Right atrium auricular region (tissue), 2 donors: Measurements from ENCODE around the gene CD300LG. TPM values are rescaled to one million over a fixed set of nuclear protein-coding genes. Genes with fewer than 3 reads are reported as not detected.

Experiments
- DNase-seq: peaks from one replicate; pipeline ENCODE4 v3.0.0-alpha.2; 2019; ENCODE audit warnings: low spot score
- H3K27ac ChIP-seq, 2 donors: fragments of 200-600 bp; sonication (generic); 1 replicate in 1 of 2; 2 replicates in 1 of 2; pipeline ENCODE4 v1.5.1; 2016 to 2019
- H3K27me3 ChIP-seq, 2 donors: fragments of 200-600 bp; sonication (generic); one replicate each; pipeline versions ENCODE4 v1.5.1 to v1.6.0; 2017 to 2019
- H3K36me3 ChIP-seq: fragments of 200-600 bp; sonication (generic); one replicate; pipeline ENCODE4 v1.5.1; 2016
- H3K4me1 ChIP-seq, 2 donors: fragments of 200-600 bp; sonication (generic); one replicate each; pipeline versions ENCODE4 v1.5.1 to v1.6.0; 2017 to 2019
- H3K4me3 ChIP-seq, 2 donors: fragments of 200-600 bp; sonication (generic); 1 replicate in 1 of 2; 2 replicates in 1 of 2; pipeline ENCODE4 v1.5.1; 2017 to 2019; ENCODE audit warnings: mild to moderate bottlenecking in 1 of 2, moderate library complexity in 1 of 2
- H3K9me3 ChIP-seq, 2 donors: fragments of 200-600 bp; sonication (generic); one replicate each; pipeline ENCODE4 v1.5.1; 2019
- CTCF ChIP-seq, 2 donors: fragments of 200-600 bp; sonication (generic); IDR thresholded peaks; one replicate each; pipeline ENCODE4 v1.5.1; 2019; ENCODE audit warnings: antibody characterized with exemption in 2 of 2
- total RNA-seq, 2 donors: library from RNA; depleted of rRNA; stranded (reverse); fragments of >200 nt; gene quantifications; one replicate each; pipeline ENCODE4 v1.1.0, GENCODE V29; 2016

Gene CD300LG
- total RNA-seq, 2 donors from 2014 or later: 11.8 to 30.4 TPM

GRCh38 chr17:43901861-43902589, 55.0 kb downstream of the CD300LG start:
- TF ChIP-seq CTCF (IDR thresholded peaks at IDR 0.05): no peak
- no peaks in the 10 kb centered on the region for H3K9me3 ChIP-seq
- peaks cover 0 to 35% of the 10 kb centered on the region in 2 donors for H3K4me1 ChIP-seq
- H3K4me3 ChIP-seq: no peak overlapping the region
- no peaks in the 10 kb centered on the region for H3K27me3 ChIP-seq
- H3K36me3 ChIP-seq: no peaks in the 10 kb centered on the region
- no peak overlapping the region for H3K27ac ChIP-seq
- DNase-seq: no peak

- TF ChIP-seq CTCF (IDR thresholded peaks at IDR 0.05): no peak
- no peak for DNase-seq
- H3K36me3 ChIP-seq: no peaks in the 10 kb centered on the region
- H3K4me1 ChIP-seq: peaks cover 0 to 37% of the 10 kb centered on the region in 2 donors
- H3K4me3 ChIP-seq: peak overlapping the region in 1 of 2 donors; percentile 84
- no peaks in the 10 kb centered on the region for H3K27me3 ChIP-seq
- no peaks in the 10 kb centered on the region for H3K9me3 ChIP-seq
- H3K27ac ChIP-seq: peak overlapping the region; percentile 88 to 90
These were observed 58.5 kb downstream of the CD300LG start for GRCh38 chr17:43905400-43905984.

- no peaks in the 10 kb centered on the region for H3K27me3 ChIP-seq
- TF ChIP-seq CTCF (IDR thresholded peaks at IDR 0.05): no peak
- no peaks in the 10 kb centered on the region for H3K36me3 ChIP-seq
- peak overlapping the region; percentile 88 to 90 for H3K27ac ChIP-seq
- peaks cover 0 to 30% of the 10 kb centered on the region in 2 donors for H3K4me1 ChIP-seq
- peak overlapping the region; percentile 67 to 84 for H3K4me3 ChIP-seq
- no peaks in the 10 kb centered on the region for H3K9me3 ChIP-seq
- DNase-seq: peak; percentile 85
These were observed 59.2 kb downstream of the CD300LG start for GRCh38 chr17:43905985-43906852.

- Histone ChIP-seq H3K4me1 (peaks cover 0 to 28% of the 10 kb centered on the region in 2 donors), H3K9me3 (no peaks in the 10 kb centered on the region), H3K4me3 (peak overlapping the region; percentile 67 to 84), H3K36me3 (no peaks in the 10 kb centered on the region), H3K27me3 (no peaks in the 10 kb centered on the region), H3K27ac (peak overlapping the region; percentile 88 to 90)
- no peak for TF ChIP-seq CTCF (IDR thresholded peaks at IDR 0.05)
- DNase-seq: no peak
These were observed 60.0 kb downstream of the CD300LG start for GRCh38 chr17:43906951-43907424.

- TF ChIP-seq CTCF (IDR thresholded peaks at IDR 0.05): peak; percentile 20 to 45
- peak within 1 kb of the TSS; percentile 67 to 84 for H3K4me3 ChIP-seq
- no peaks in the 10 kb centered on the region for H3K9me3 ChIP-seq
- no peaks in the 10 kb centered on the region for H3K27me3 ChIP-seq
- no peaks in the 10 kb centered on the region for H3K36me3 ChIP-seq
- H3K4me1 ChIP-seq: peaks cover 0 to 32% of the 10 kb centered on the region in 2 donors
- peak within 1 kb of the TSS; percentile 88 to 90 for H3K27ac ChIP-seq
- peak; percentile 75 for DNase-seq
These were observed 60.5 kb downstream of the CD300LG start, which contains the start of gene MPP2 for GRCh38 chr17:43907425-43907981. Gene MPP2 (minus strand): TSS chr17:43907536. CDS start chr17:43904460, 3,076 bp downstream.
